GM12878 (cell line): Measurements from ENCODE around the gene GOSR1.

Source experiments
- CTCF ChIP-seq, 3 experiments: IDR thresholded peaks in 2 of 3; conservative IDR thresholded peaks in 1 of 3; 2 replicates each; pipeline ENCODE4 v1.5.1; 2011; ENCODE audit warnings: low read depth in 3 of 3, low read length in 3 of 3, mild to moderate bottlenecking in 3 of 3, control low read depth in 2 of 3, moderate library complexity in 2 of 3, inconsistent platforms in 1 of 3, mixed read lengths in 1 of 3; ENCODE audit not compliant: control insufficient read depth in 2 of 3, insufficient read depth in 1 of 3; ENCODE audit errors: extremely low read depth in 1 of 3
- EGR1 ChIP-seq, 2 experiments: IDR thresholded peaks; 1 replicate in 1 of 2; 2 replicates in 1 of 2; pipeline ENCODE4 v1.6.1; 2011 to 2012; ENCODE audit warnings: low read depth in 2 of 2, low read length in 2 of 2, borderline replicate concordance in 1 of 2, mild to moderate bottlenecking in 1 of 2, moderate library complexity in 1 of 2
- HDAC2 ChIP-seq: fragments of 200-600 bp; sonication (generic); IDR thresholded peaks from 2 replicates; pipeline ENCODE4 v1.6.1; 2017
- RB1 ChIP-seq: fragments of 450-650 bp; formaldehyde crosslinking; IDR thresholded peaks from 2 replicates; pipeline ENCODE4 v1.6.1; 2017; ENCODE audit warnings: mild to moderate bottlenecking, borderline replicate concordance

GRCh38 chr17:30570191-30570590 is 93.0 kb downstream of the GOSR1 start:
- no peak for TF ChIP-seq RB1
- no peak for TF ChIP-seq HDAC2
- TF ChIP-seq CTCF (IDR thresholded peaks at IDR 0.05 in 2 of 3, conservative IDR thresholded peaks at IDR 0.05 in 1 of 3; ENCODE audit: control insufficient read depth in 2 of 3, extremely low read depth in 1 of 3, insufficient read depth in 1 of 3, low read depth in 3 of 3, low read length in 3 of 3), result no peak
- TF ChIP-seq EGR1 (IDR thresholded peaks at IDR 0.05; ENCODE audit: borderline replicate concordance in 1 of 2, low read depth in 2 of 2, low read length in 2 of 2), result no peak
